Keratinocyte (primary cell): ENCODE measurements around the gene NID2. TPM values are rescaled to one million over a fixed set of nuclear protein-coding genes. Genes with fewer than 3 reads are reported as not detected.

Experiments used
- DNase-seq: peaks from one replicate; pipeline ENCODE4 v3.0.0-alpha.2; 2011; ENCODE audit warnings: low read depth, missing footprints, low spot score
- FAIRE-seq: peaks from 2 replicates; lab custom pipeline; 2011; peaks lifted over from hg19 to GRCh38; lab: Jason Lieb, UNC
- H2AFZ ChIP-seq: 2 replicates; pipeline ENCODE4 v1.6.0; 2012; ENCODE audit warnings: low read length, control low read depth, inconsistent platforms; ENCODE audit not compliant: control insufficient read depth
- H3K27ac ChIP-seq: 2 replicates; pipeline ENCODE4 v1.5.1; 2011; ENCODE audit warnings: low read length; ENCODE audit not compliant: control insufficient read depth, insufficient read depth
- H3K27me3 ChIP-seq: 3 replicates; pipeline ENCODE4 v1.6.0; 2011; ENCODE audit warnings: low read length; ENCODE audit not compliant: control insufficient read depth, insufficient read depth; ENCODE audit errors: extremely low read depth
- H3K36me3 ChIP-seq, 2 experiments: 2 replicates in 1 of 2; 3 replicates in 1 of 2; pipeline ENCODE4 v1.5.1; 2011; ENCODE audit warnings: low read length in 2 of 2, mild to moderate bottlenecking in 1 of 2; ENCODE audit not compliant: control insufficient read depth in 2 of 2, insufficient read depth in 2 of 2; ENCODE audit errors: extremely low read depth in 1 of 2
- H3K4me1 ChIP-seq: 3 replicates; pipeline ENCODE4 v1.5.1; 2011; ENCODE audit warnings: low read length; ENCODE audit not compliant: control insufficient read depth, insufficient read depth; ENCODE audit errors: extremely low read depth
- H3K4me2 ChIP-seq: 3 replicates; pipeline ENCODE4 v1.6.0; 2011; ENCODE audit warnings: low read depth, low read length; ENCODE audit not compliant: control insufficient read depth, insufficient read depth; ENCODE audit errors: extremely low read depth
- H3K4me3 ChIP-seq, 3 experiments: fragments of 200-600 bp in 1 of 3; sonication (generic) in 1 of 3; 2 replicates in 2 of 3; 3 replicates in 1 of 3; pipeline ENCODE4 v1.5.1; 2011 to 2016; ENCODE audit warnings: low read length in 3 of 3, mild to moderate bottlenecking in 3 of 3, control low read depth in 2 of 3, inconsistent platforms in 1 of 3, low read depth in 1 of 3, mixed read lengths in 1 of 3, mixed run types in 1 of 3, moderate library complexity in 1 of 3; ENCODE audit not compliant: control insufficient read depth in 2 of 3, insufficient read depth in 2 of 3; ENCODE audit errors: extremely low read depth in 1 of 3
- H3K79me2 ChIP-seq: 2 replicates; pipeline ENCODE4 v1.6.0; 2012; ENCODE audit warnings: low read length; ENCODE audit not compliant: control insufficient read depth, insufficient read depth
- H3K9ac ChIP-seq: 3 replicates; pipeline ENCODE4 v1.6.0; 2011; ENCODE audit warnings: low read length; ENCODE audit not compliant: control insufficient read depth, insufficient read depth; ENCODE audit errors: extremely low read depth
- H3K9me1 ChIP-seq: 3 replicates; pipeline ENCODE4 v1.6.0; 2011; ENCODE audit warnings: low read length; ENCODE audit not compliant: control insufficient read depth, insufficient read depth; ENCODE audit errors: extremely low read depth
- H3K9me3 ChIP-seq: 2 replicates; pipeline ENCODE4 v1.5.1; 2012; ENCODE audit warnings: low read depth, low read length; ENCODE audit not compliant: control insufficient read depth
- H4K20me1 ChIP-seq: 3 replicates; pipeline ENCODE4 v1.6.0; 2011; ENCODE audit warnings: low read length; ENCODE audit not compliant: control insufficient read depth, insufficient read depth; ENCODE audit errors: extremely low read depth
- CTCF ChIP-seq, 3 experiments: IDR thresholded peaks in 1 of 3; conservative IDR thresholded peaks in 1 of 3; optimal IDR thresholded peaks in 1 of 3; 2 replicates in 2 of 3; 3 replicates in 1 of 3; pipeline versions ENCODE3 to v1.5.1; 2011; ENCODE audit warnings: low read length in 3 of 3, mild to moderate bottlenecking in 3 of 3, moderate library complexity in 2 of 3, control low read depth in 1 of 3, inconsistent platforms in 1 of 3; ENCODE audit not compliant: insufficient read depth in 2 of 3; ENCODE audit errors: extremely low read depth in 1 of 3
- EZH2 ChIP-seq: IDR thresholded peaks from one replicate; pipeline ENCODE4 v1.6.1; 2012; ENCODE audit warnings: inconsistent platforms, mild to moderate bottlenecking, low read length, moderate library complexity
- dilution Hi-C: fragments of 300-500 bp; cut with MboI; formaldehyde crosslinking; loops from one replicate; pipeline ENCODE4 v1.7.0; 2020; ENCODE audit warnings: low sequenced_read_pairs; ENCODE audit not compliant: extremely low pct_ligation_motif_present
- polyA plus RNA-seq, 5 experiments: library from polyadenylated mRNA; depleted of rRNA in 3 of 5; stranded (reverse) in 3 of 5; stranded (forward) in 1 of 5; unstranded in 1 of 5; fragments of >200 nt; gene quantifications; 1 replicate in 1 of 5; 2 replicates in 3 of 5; 3 replicates in 1 of 5; pipeline versions ENCODE4 v1.2.1 to v1.2.3, GENCODE V29; 2011 to 2012; ENCODE audit warnings: missing spikeins in 2 of 5, low read depth in 1 of 5, low replicate concordance in 1 of 5

Gene NID2
- polyA plus RNA-seq, 1 donor (not counting 4 experiments of a cell fraction or from before 2014, with no cell fraction given) = 1.7 TPM

DNA sequence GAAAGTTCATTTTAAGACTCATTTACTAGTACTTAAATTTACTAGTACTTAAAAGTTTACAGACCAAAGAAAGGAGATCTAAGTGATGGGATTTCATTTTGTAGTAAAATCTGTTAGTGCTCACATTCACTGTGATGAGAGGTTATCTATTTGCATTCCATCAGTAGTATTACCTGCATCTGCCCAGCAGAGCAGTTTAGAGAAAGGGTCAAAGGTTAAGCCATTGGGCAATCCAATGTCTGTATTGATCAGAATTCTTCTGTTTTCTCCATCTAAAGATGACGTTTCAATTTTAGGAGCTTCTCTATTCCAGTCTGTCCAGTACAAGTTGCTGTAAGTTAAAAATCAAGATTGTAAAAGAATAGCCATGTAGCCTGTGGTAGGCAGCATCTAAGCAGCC is 61.2 kb downstream of the NID2 start:
- no peak for FAIRE-seq
- H3K9me1 ChIP-seq = no peaks in the 10 kb centered on the region

GRCh38 chr14:52007211-52007610 is 61.6 kb downstream of the NID2 start:
- Histone ChIP-seq H3K9me1 (no peaks in the 10 kb centered on the region), H3K9ac (no peak overlapping the region), H2AFZ (no peak overlapping the region), H4K20me1 (no peaks in the 10 kb centered on the region), H3K36me3 (peaks cover 26% of the 10 kb centered on the region in 2 experiments), H3K4me2 (no peak overlapping the region), H3K4me1 (no peaks in the 10 kb centered on the region), H3K27ac (no peak overlapping the region), H3K9me3 (no peaks in the 10 kb centered on the region), H3K4me3 (no peak overlapping the region), H3K79me2 (no peaks in the 10 kb centered on the region), H3K27me3 (no peaks in the 10 kb centered on the region)
- FAIRE-seq (no peak), DNase-seq (no peak)
- dilution Hi-C loops = no loop called here
- TF ChIP-seq EZH2 = no peak
- no peak for TF ChIP-seq CTCF (optimal IDR thresholded peaks at IDR 0.05 in 1 of 3, IDR thresholded peaks at IDR 0.05 in 1 of 3, conservative IDR thresholded peaks at IDR 0.05 in 1 of 3; ENCODE audit: extremely low read depth in 1 of 3, insufficient read depth in 2 of 3, low read length in 3 of 3)

More for the DNA sequence above, 61.2 kb downstream of the NID2 start:
- Histone ChIP-seq H4K20me1 (no peaks in the 10 kb centered on the region), H3K36me3 (peaks cover 22% of the 10 kb centered on the region in 2 experiments), H3K27ac (no peak overlapping the region), H2AFZ (no peak overlapping the region), H3K79me2 (no peaks in the 10 kb centered on the region), H3K4me1 (no peaks in the 10 kb centered on the region), H3K4me3 (no peak overlapping the region), H3K9ac (no peak overlapping the region), H3K27me3 (no peaks in the 10 kb centered on the region), H3K9me3 (no peaks in the 10 kb centered on the region), H3K4me2 (no peak overlapping the region)
- dilution Hi-C loops = no loop called here
- no peak for DNase-seq
- TF ChIP-seq CTCF (optimal IDR thresholded peaks at IDR 0.05 in 1 of 3, IDR thresholded peaks at IDR 0.05 in 1 of 3, conservative IDR thresholded peaks at IDR 0.05 in 1 of 3; ENCODE audit: extremely low read depth in 1 of 3, insufficient read depth in 2 of 3, low read length in 3 of 3) = no peak
- TF ChIP-seq EZH2 = no peak
